Keratinocyte (primary cell): ENCODE data around the gene EXD2. TPM values are rescaled to one million over a fixed set of nuclear protein-coding genes. Genes with fewer than 3 reads are reported as not detected.

Experiments
- DNase-seq: peaks from one replicate; pipeline ENCODE4 v3.0.0-alpha.2; 2011; ENCODE audit warnings: low read depth, missing footprints, low spot score
- FAIRE-seq: peaks from 2 replicates; lab custom pipeline; 2011; peaks lifted over from hg19 to GRCh38; lab: Jason Lieb, UNC
- H2AFZ ChIP-seq: 2 replicates; pipeline ENCODE4 v1.6.0; 2012; ENCODE audit warnings: low read length, control low read depth, inconsistent platforms; ENCODE audit not compliant: control insufficient read depth
- H3K27ac ChIP-seq: 2 replicates; pipeline ENCODE4 v1.5.1; 2011; ENCODE audit warnings: low read length; ENCODE audit not compliant: control insufficient read depth, insufficient read depth
- H3K27me3 ChIP-seq: 3 replicates; pipeline ENCODE4 v1.6.0; 2011; ENCODE audit warnings: low read length; ENCODE audit not compliant: control insufficient read depth, insufficient read depth; ENCODE audit errors: extremely low read depth
- H3K36me3 ChIP-seq, 2 experiments: 2 replicates in 1 of 2; 3 replicates in 1 of 2; pipeline ENCODE4 v1.5.1; 2011; ENCODE audit warnings: low read length in 2 of 2, mild to moderate bottlenecking in 1 of 2; ENCODE audit not compliant: control insufficient read depth in 2 of 2, insufficient read depth in 2 of 2; ENCODE audit errors: extremely low read depth in 1 of 2
- H3K4me1 ChIP-seq: 3 replicates; pipeline ENCODE4 v1.5.1; 2011; ENCODE audit warnings: low read length; ENCODE audit not compliant: control insufficient read depth, insufficient read depth; ENCODE audit errors: extremely low read depth
- H3K4me2 ChIP-seq: 3 replicates; pipeline ENCODE4 v1.6.0; 2011; ENCODE audit warnings: low read depth, low read length; ENCODE audit not compliant: control insufficient read depth, insufficient read depth; ENCODE audit errors: extremely low read depth
- H3K4me3 ChIP-seq, 3 experiments: fragments of 200-600 bp in 1 of 3; sonication (generic) in 1 of 3; 2 replicates in 2 of 3; 3 replicates in 1 of 3; pipeline ENCODE4 v1.5.1; 2011 to 2016; ENCODE audit warnings: low read length in 3 of 3, mild to moderate bottlenecking in 3 of 3, control low read depth in 2 of 3, inconsistent platforms in 1 of 3, low read depth in 1 of 3, mixed read lengths in 1 of 3, mixed run types in 1 of 3, moderate library complexity in 1 of 3; ENCODE audit not compliant: control insufficient read depth in 2 of 3, insufficient read depth in 2 of 3; ENCODE audit errors: extremely low read depth in 1 of 3
- H3K79me2 ChIP-seq: 2 replicates; pipeline ENCODE4 v1.6.0; 2012; ENCODE audit warnings: low read length; ENCODE audit not compliant: control insufficient read depth, insufficient read depth
- H3K9ac ChIP-seq: 3 replicates; pipeline ENCODE4 v1.6.0; 2011; ENCODE audit warnings: low read length; ENCODE audit not compliant: control insufficient read depth, insufficient read depth; ENCODE audit errors: extremely low read depth
- H3K9me1 ChIP-seq: 3 replicates; pipeline ENCODE4 v1.6.0; 2011; ENCODE audit warnings: low read length; ENCODE audit not compliant: control insufficient read depth, insufficient read depth; ENCODE audit errors: extremely low read depth
- H3K9me3 ChIP-seq: 2 replicates; pipeline ENCODE4 v1.5.1; 2012; ENCODE audit warnings: low read depth, low read length; ENCODE audit not compliant: control insufficient read depth
- H4K20me1 ChIP-seq: 3 replicates; pipeline ENCODE4 v1.6.0; 2011; ENCODE audit warnings: low read length; ENCODE audit not compliant: control insufficient read depth, insufficient read depth; ENCODE audit errors: extremely low read depth
- CTCF ChIP-seq, 3 experiments: IDR thresholded peaks in 1 of 3; conservative IDR thresholded peaks in 1 of 3; optimal IDR thresholded peaks in 1 of 3; 2 replicates in 2 of 3; 3 replicates in 1 of 3; pipeline versions ENCODE3 to v1.5.1; 2011; ENCODE audit warnings: low read length in 3 of 3, mild to moderate bottlenecking in 3 of 3, moderate library complexity in 2 of 3, control low read depth in 1 of 3, inconsistent platforms in 1 of 3; ENCODE audit not compliant: insufficient read depth in 2 of 3; ENCODE audit errors: extremely low read depth in 1 of 3
- EZH2 ChIP-seq: IDR thresholded peaks from one replicate; pipeline ENCODE4 v1.6.1; 2012; ENCODE audit warnings: inconsistent platforms, mild to moderate bottlenecking, low read length, moderate library complexity
- dilution Hi-C: fragments of 300-500 bp; cut with MboI; formaldehyde crosslinking; loops from one replicate; pipeline ENCODE4 v1.7.0; 2020; ENCODE audit warnings: low sequenced_read_pairs; ENCODE audit not compliant: extremely low pct_ligation_motif_present
- polyA plus RNA-seq, 5 experiments: library from polyadenylated mRNA; depleted of rRNA in 3 of 5; stranded (reverse) in 3 of 5; stranded (forward) in 1 of 5; unstranded in 1 of 5; fragments of >200 nt; gene quantifications; 1 replicate in 1 of 5; 2 replicates in 3 of 5; 3 replicates in 1 of 5; pipeline versions ENCODE4 v1.2.1 to v1.2.3, GENCODE V29; 2011 to 2012; ENCODE audit warnings: missing spikeins in 2 of 5, low read depth in 1 of 5, low replicate concordance in 1 of 5

EXD2 gene
- polyA plus RNA-seq, 1 donor (not counting 4 experiments of a cell fraction or from before 2014, with no cell fraction given), result 22.7 TPM

- Histone ChIP-seq H3K27ac (no peak overlapping the region), H4K20me1 (no peaks in the 10 kb centered on the region), H3K9ac (no peak overlapping the region), H3K4me1 (peaks cover 12% of the 10 kb centered on the region), H3K36me3 (no peaks in the 10 kb centered on the region), H2AFZ (no peak overlapping the region), H3K27me3 (peaks cover 22% of the 10 kb centered on the region), H3K4me2 (no peak overlapping the region), H3K9me1 (no peaks in the 10 kb centered on the region), H3K9me3 (no peaks in the 10 kb centered on the region), H3K4me3 (no peak overlapping the region), H3K79me2 (no peaks in the 10 kb centered on the region)
- dilution Hi-C loops, result no loop called here
- TF ChIP-seq EZH2 (no peak), CTCF (optimal IDR thresholded peaks at IDR 0.05 in 1 of 3, IDR thresholded peaks at IDR 0.05 in 1 of 3, conservative IDR thresholded peaks at IDR 0.05 in 1 of 3; ENCODE audit: extremely low read depth in 1 of 3, insufficient read depth in 2 of 3, low read length in 3 of 3) (no peak)
- DNase-seq, result no peak
- FAIRE-seq, result no peak
These were observed 75.5 kb downstream of the EXD2 start for GRCh38 chr14:69266572-69267345.

- Histone ChIP-seq H2AFZ (no peak overlapping the region), H3K9me3 (no peaks in the 10 kb centered on the region), H3K27me3 (peaks cover 14% of the 10 kb centered on the region), H3K9ac (no peak overlapping the region), H3K9me1 (no peaks in the 10 kb centered on the region), H3K27ac (no peak overlapping the region), H3K4me1 (peaks cover 12% of the 10 kb centered on the region), H4K20me1 (no peaks in the 10 kb centered on the region), H3K4me3 (no peak overlapping the region), H3K4me2 (no peak overlapping the region), H3K79me2 (no peaks in the 10 kb centered on the region), H3K36me3 (no peaks in the 10 kb centered on the region)
- DNase-seq (no peak), FAIRE-seq (no peak)
- dilution Hi-C loops, result no loop called here
- TF ChIP-seq CTCF (optimal IDR thresholded peaks at IDR 0.05 in 1 of 3, IDR thresholded peaks at IDR 0.05 in 1 of 3, conservative IDR thresholded peaks at IDR 0.05 in 1 of 3; ENCODE audit: extremely low read depth in 1 of 3, insufficient read depth in 2 of 3, low read length in 3 of 3) (no peak), EZH2 (no peak)
These were observed 76.2 kb downstream of the EXD2 start for GRCh38 chr14:69267492-69267891.
